HG03039 (cell line): ENCODE results near the gene DUSP3.
A peak's percentile ranks its signal among the peaks of the same experiment; 100 is the strongest.

Experiments
- ATAC-seq: cut with Tn5 transposase; IDR thresholded peaks from one replicate; pipeline ENCODE4 v1.9.1; 2021; ENCODE audit warnings: mild to moderate bottlenecking, moderate library complexity; ENCODE audit not compliant: unreplicated experiment

The DUSP3 gene

GRCh38 chr17:43778337-43779144 is at the start of gene DUSP3:
Gene DUSP3, minus strand, starts transcription at chr17:43778977. Its CDS starts 53 bp downstream, at chr17:43778924.
- peak; percentile 68 for ATAC-seq

GRCh38 chr17:43827596-43827995 is 48.8 kb upstream of the DUSP3 start:
- ATAC-seq = no peak

GRCh38 chr17:43826206-43826605 is 47.4 kb upstream of the DUSP3 start:
- no peak for ATAC-seq

GRCh38 chr17:43825567-43825966 is 46.8 kb upstream of the DUSP3 start:
- ATAC-seq = no peak

GRCh38 chr17:43823350-43824084 is 44.7 kb upstream of the DUSP3 start:
- ATAC-seq = no peak

GRCh38 chr17:43822570-43823190 is 43.9 kb upstream of the DUSP3 start:
- no peak for ATAC-seq

GRCh38 chr17:43820759-43821158 is 42.0 kb upstream of the DUSP3 start:
- no peak for ATAC-seq

GRCh38 chr17:43818966-43819365 is 40.2 kb upstream of the DUSP3 start:
- ATAC-seq = no peak

- no peak for ATAC-seq
Measured at GRCh38 chr17:43817826-43818225, 39.0 kb upstream of the DUSP3 start.

- ATAC-seq = no peak
Measured at GRCh38 chr17:43816336-43817320, 37.9 kb upstream of the DUSP3 start.

- no peak for ATAC-seq
Measured at GRCh38 chr17:43814714-43815113, 35.9 kb upstream of the DUSP3 start.

GRCh38 chr17:43814026-43814425 is 35.2 kb upstream of the DUSP3 start:
- no peak for ATAC-seq

GRCh38 chr17:43813386-43813785 is 34.6 kb upstream of the DUSP3 start:
- no peak for ATAC-seq

- ATAC-seq = no peak
Measured at GRCh38 chr17:43812396-43813265, 33.9 kb upstream of the DUSP3 start.

- ATAC-seq = no peak
Measured at GRCh38 chr17:43810823-43811222, 32.0 kb upstream of the DUSP3 start.

- ATAC-seq = no peak
Measured at GRCh38 chr17:43810226-43810715, 31.5 kb upstream of the DUSP3 start.

- no peak for ATAC-seq
Measured at GRCh38 chr17:43809121-43809520, 30.3 kb upstream of the DUSP3 start.

- ATAC-seq = no peak
Measured at GRCh38 chr17:43808076-43808475, 29.3 kb upstream of the DUSP3 start.

- no peak for ATAC-seq
Measured at GRCh38 chr17:43805117-43805516, 26.3 kb upstream of the DUSP3 start.
